ENCODE results near the gene FOXD1. TPM values are rescaled to one million over a fixed set of nuclear protein-coding genes. Genes with fewer than 3 reads are reported as not detected.

Gene FOXD1
- total RNA-seq, 1 donor from 2014 or later: 0.54 TPM

- intact Hi-C loops (cut with DNase I): no loop called here
- no peak for DNase-seq (ENCODE audit: low spot score)
These were observed 5.5 kb downstream of the FOXD1 start for GRCh38 chr5:73442996-73443627.

- intact Hi-C loops (cut with DNase I): no loop called here
- no peak for DNase-seq (ENCODE audit: low spot score)
These were observed 6.3 kb downstream of the FOXD1 start for GRCh38 chr5:73442231-73442811.

- no peak for DNase-seq (ENCODE audit: low spot score)
- intact Hi-C loops (cut with DNase I): no loop called here
These were observed 7.2 kb downstream of the FOXD1 start for GRCh38 chr5:73441378-73441777.

- intact Hi-C loops (cut with DNase I): no loop called here
- DNase-seq (ENCODE audit: low spot score): no peak
These were observed 8.3 kb downstream of the FOXD1 start for GRCh38 chr5:73440262-73440661.

DNA sequence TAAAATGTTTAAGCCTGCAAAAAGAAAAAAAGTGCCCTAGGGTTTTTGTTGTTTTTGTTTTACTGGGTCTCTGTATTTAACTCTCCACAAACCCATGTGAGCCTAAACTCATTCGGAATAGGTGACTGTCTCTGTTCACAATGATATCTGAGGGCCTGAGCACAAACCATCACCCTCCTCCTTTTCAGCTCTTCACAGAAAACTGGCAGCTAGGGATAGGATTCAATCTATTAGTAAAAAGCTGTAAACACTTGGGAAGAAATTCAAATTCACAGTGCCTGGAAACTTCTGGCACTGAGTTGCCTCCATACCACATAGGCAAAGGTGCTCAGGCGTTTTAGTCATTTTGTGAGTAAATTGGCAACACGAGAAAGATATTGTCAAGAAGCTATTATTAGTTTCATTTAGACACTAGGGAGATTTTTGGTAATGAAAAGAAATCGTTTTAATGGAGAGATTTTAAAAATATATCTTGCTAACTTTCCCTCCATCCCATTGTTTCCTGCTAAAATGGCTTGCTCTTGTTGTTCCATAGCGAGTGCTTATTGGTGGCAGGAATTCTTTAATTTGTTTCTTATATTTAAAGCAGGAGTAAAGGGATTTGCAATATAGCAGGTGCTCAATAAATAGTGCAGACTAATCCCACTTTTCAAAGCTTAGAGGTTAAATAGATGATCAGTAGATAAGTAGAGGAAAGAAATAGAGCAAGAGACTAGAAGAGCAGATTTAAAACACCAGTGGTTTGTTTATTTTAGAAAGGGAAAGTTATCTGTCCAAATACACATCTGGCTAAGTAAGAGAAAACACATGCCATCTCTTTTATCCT, 9.7 kb downstream of the FOXD1 start:
- intact Hi-C loops (cut with DNase I): no loop called here
- no peak for DNase-seq (ENCODE audit: low spot score)

DNA sequence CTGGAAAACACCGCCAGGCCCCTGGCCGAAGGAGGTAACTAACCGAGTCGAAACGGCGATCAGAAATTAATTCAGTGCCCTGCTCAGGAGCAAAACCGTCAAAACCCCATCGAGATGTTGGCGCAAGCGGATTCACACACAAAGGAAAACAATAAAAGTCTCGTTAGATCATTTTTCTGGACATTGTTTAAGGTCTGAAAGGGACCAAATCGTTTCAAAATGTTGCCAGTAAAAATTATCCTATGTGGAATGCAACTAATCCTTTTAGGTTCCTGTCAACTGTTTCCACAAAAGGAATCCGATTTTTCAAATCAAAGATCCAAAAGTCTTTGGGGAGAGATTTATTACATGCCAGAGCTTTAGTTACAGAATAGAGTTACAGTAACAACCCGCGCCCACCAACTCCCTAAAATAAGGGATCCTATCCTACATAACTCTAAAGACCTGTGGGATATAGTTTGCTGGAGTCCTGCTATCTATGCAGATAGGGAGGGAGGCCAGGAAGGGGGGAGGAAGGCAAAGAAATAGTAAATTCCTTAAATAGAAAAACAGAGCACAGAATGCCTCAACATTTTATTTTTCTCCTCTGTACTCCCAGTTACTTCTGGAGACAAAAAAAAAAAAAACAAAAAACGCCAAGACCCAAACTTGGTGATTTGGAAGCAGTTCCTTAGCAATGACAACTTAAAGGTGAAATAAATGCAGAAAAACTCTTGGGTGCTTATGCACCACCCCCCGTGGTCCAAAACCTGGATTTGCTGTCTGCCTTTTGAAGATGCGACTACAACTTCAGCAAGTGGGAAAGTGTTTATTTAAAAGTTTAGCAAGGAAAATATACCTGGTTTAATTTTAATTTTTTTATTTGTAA, 10.6 kb downstream of the FOXD1 start:
- intact Hi-C loops (cut with DNase I): no loop called here
- DNase-seq (ENCODE audit: low spot score): no peak

GRCh38 chr5:73437101-73437776, 11.3 kb downstream of the FOXD1 start:
- intact Hi-C loops (cut with DNase I): no loop called here
- DNase-seq (ENCODE audit: low spot score): no peak

GRCh38 chr5:73436535-73437100, 12.0 kb downstream of the FOXD1 start:
- intact Hi-C loops (cut with DNase I): no loop called here
- DNase-seq (ENCODE audit: low spot score): no peak

DNA sequence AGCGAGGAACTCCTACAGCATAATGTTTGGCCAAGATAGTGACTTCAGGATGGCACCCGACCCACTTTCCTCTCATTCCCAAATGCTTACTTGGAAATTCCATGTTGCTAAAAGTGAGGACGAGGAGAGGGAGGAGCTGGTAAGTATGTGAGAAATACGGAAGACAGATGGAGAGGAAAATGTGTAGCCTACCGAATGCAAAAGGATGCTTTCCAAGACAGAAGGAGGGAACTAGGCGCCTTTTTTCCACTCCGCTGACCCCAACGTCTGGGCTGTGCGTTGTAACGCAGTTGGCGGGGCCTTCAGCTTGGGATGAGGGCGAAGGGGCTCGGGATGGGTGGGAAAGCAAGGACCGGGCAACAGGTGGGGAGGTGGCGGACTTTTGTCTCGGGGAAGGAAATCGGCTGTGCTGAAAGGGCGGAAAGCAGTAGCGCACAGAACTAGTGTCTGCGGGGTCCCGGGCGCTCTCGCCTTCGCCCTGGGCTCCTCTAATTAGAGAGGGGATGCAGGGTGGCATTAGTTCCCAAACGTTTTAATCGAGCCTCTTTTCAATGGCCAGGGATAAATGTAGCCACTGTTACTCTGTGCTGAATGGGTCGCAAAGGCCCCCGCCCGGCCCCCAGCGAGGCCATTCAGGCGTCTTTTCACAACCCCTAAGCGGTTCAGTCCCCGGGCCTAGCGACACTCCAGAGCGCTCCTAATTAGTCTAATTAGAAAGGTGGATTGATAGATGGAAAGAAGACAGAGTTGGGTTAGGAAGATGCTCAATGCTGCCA, 12.6 kb downstream of the FOXD1 start:
- intact Hi-C loops (cut with DNase I): no loop called here
- no peak for DNase-seq (ENCODE audit: low spot score)

DNA sequence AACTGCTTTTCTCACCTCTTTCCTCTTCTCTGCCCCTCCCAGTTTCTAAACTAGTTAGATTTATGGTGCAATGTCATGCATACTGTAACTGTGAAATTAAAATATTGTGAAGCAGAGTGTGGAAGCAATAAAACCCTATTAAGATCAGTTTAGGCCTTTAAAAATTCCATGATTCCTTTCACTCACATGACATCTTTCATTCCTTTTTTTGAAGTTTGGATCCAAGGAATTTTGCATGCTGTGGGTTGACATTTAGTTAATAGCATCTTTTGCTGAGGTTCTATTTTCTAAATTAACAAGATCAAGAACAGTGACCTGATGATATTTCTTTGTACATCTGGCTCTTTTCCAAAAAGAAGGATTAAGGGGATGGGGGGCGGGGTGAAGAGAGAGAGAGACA, 13.7 kb downstream of the FOXD1 start:
- DNase-seq (ENCODE audit: low spot score): no peak
- intact Hi-C loops (cut with DNase I): no loop called here

- no peak for DNase-seq (ENCODE audit: low spot score)
- intact Hi-C loops (cut with DNase I): no loop called here
These were observed 14.1 kb downstream of the FOXD1 start for GRCh38 chr5:73434461-73434860.

GRCh38 chr5:73433982-73434342, 14.6 kb downstream of the FOXD1 start:
- DNase-seq (ENCODE audit: low spot score): no peak
- intact Hi-C loops (cut with DNase I): no loop called here

- DNase-seq (ENCODE audit: low spot score): no peak
- intact Hi-C loops (cut with DNase I): no loop called here
These were observed 15.2 kb downstream of the FOXD1 start for GRCh38 chr5:73433272-73433981.

GRCh38 chr5:73431204-73431851, 17.2 kb downstream of the FOXD1 start:
- no peak for DNase-seq (ENCODE audit: low spot score)
- intact Hi-C loops (cut with DNase I): no loop called here

- intact Hi-C loops (cut with DNase I): no loop called here
- no peak for DNase-seq (ENCODE audit: low spot score)
These were observed 22.5 kb downstream of the FOXD1 start for GRCh38 chr5:73426034-73426433.

DNA sequence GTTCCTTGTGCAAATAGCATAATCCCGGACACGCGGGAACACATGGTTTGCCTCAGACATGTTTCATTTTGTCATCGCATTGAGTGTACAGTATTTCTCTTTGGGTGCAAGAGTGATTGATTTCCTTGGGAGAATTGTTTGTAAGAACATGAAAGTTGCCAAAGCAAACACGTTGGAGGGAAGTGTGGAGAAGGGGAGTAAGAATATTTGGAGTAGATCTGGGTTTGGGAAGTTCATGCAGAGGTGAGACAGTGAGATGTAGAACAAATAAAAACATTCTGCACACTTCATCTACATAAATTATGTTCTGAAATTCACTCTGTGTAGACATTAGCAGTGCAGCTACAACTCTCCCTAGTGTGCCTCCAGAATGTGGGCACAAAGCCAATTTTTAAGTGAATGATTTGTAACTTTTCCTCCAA, 24.0 kb downstream of the FOXD1 start:
- no peak for DNase-seq (ENCODE audit: low spot score)
- intact Hi-C loops (cut with DNase I): no loop called here

- DNase-seq (ENCODE audit: low spot score): no peak
- intact Hi-C loops (cut with DNase I): no loop called here
These were observed 26.4 kb downstream of the FOXD1 start for GRCh38 chr5:73422164-73422563.
